H54 (cell line): ENCODE measurements around the gene DENND6B.
A peak's percentile ranks its signal among the peaks of the same experiment; 100 is the strongest.
"Not testable (repeated sequence)": the region's sequence is repeated elsewhere in the genome, so short reads cannot be mapped to it uniquely, and the experiment has no call there.

ENCODE experiments used
- DNase-seq: peaks from one replicate; pipeline ENCODE4 v3.0.0; 2011; ENCODE audit warnings: low spot score, mixed read lengths; ENCODE audit not compliant: insufficient read length
- FAIRE-seq: peaks from 3 replicates; lab custom pipeline; 2011; peaks lifted over from hg19 to GRCh38; lab: Jason Lieb, UNC
- POLR2A ChIP-seq: IDR thresholded peaks from 2 replicates; pipeline ENCODE4 v1.6.1; 2011; ENCODE audit warnings: low read depth, mild to moderate bottlenecking, low read length

DENND6B gene

GRCh38 chr22:50326225-50326955 lies 422 bp downstream of the DENND6B start:
- no peak for FAIRE-seq
- peak; percentile 32; the same call in 1 of the 2 replicates for TF ChIP-seq POLR2A

GRCh38 chr22:50325444-50326224 lies 1.2 kb downstream of the DENND6B start:
- TF ChIP-seq POLR2A, result no peak
- DNase-seq, result no peak
- no peak for FAIRE-seq

More at GRCh38 chr22:50326225-50326955, 422 bp downstream of the DENND6B start:
- no peak for DNase-seq

- TF ChIP-seq POLR2A, result no peak
- FAIRE-seq (no peak), DNase-seq (no peak)
These were observed 2.9 kb downstream of the DENND6B start for GRCh38 chr22:50323900-50324299.

GRCh38 chr22:50322382-50323104 lies 4.3 kb downstream of the DENND6B start:
- not testable (repeated sequence) for DNase-seq, FAIRE-seq

- no peak for DNase-seq
- no peak for TF ChIP-seq POLR2A
These were observed 6.0 kb downstream of the DENND6B start for GRCh38 chr22:50320671-50321325.

GRCh38 chr22:50320116-50320515 lies 6.7 kb downstream of the DENND6B start:
- TF ChIP-seq POLR2A, result no peak
- DNase-seq, result no peak
- no peak for FAIRE-seq

More at GRCh38 chr22:50320671-50321325, 6.0 kb downstream of the DENND6B start:
- FAIRE-seq, result no peak

- no peak for FAIRE-seq
- DNase-seq, result no peak
- no peak for TF ChIP-seq POLR2A
These were observed 7.3 kb downstream of the DENND6B start for GRCh38 chr22:50319503-50319951.

GRCh38 chr22:50318698-50319411 lies 8.0 kb downstream of the DENND6B start:
- TF ChIP-seq POLR2A, result no peak
- FAIRE-seq (no peak), DNase-seq (no peak)

GRCh38 chr22:50318356-50318697 lies 8.5 kb downstream of the DENND6B start:
- DNase-seq, result no peak
- no peak for TF ChIP-seq POLR2A
- no peak for FAIRE-seq

GRCh38 chr22:50317674-50318073 lies 9.1 kb downstream of the DENND6B start:
- no peak for TF ChIP-seq POLR2A
- DNase-seq, result no peak
- no peak for FAIRE-seq

- TF ChIP-seq POLR2A, result no peak
- DNase-seq (no peak), FAIRE-seq (no peak)
These were observed 9.6 kb downstream of the DENND6B start for GRCh38 chr22:50317178-50317577.

- no peak for DNase-seq
- no peak for TF ChIP-seq POLR2A
- FAIRE-seq, result no peak
These were observed 10.4 kb downstream of the DENND6B start for GRCh38 chr22:50316114-50317065.
